Parathyroid adenoma (tissue), 2 donors: ENCODE results near the gene ENDOD1.

ENCODE experiments used
- H2AFZ ChIP-seq: fragments of 300-600 bp; sonication (generic); one replicate; pipeline ENCODE4 v1.7.0; 2017; ENCODE audit warnings: antibody characterized with exemption, mild to moderate bottlenecking
- H3K27ac ChIP-seq: fragments of 300-600 bp; sonication (generic); one replicate; pipeline ENCODE4 v1.7.0; 2017
- H3K27me3 ChIP-seq: fragments of 300-600 bp; sonication (generic); one replicate; pipeline ENCODE4 v1.7.0; 2017; ENCODE audit warnings: low read length; ENCODE audit not compliant: control insufficient read depth, insufficient read depth
- H3K36me3 ChIP-seq: fragments of 300-600 bp; sonication (generic); one replicate; pipeline ENCODE4 v1.7.0; 2017; ENCODE audit warnings: low read length; ENCODE audit not compliant: control insufficient read depth, insufficient read depth
- H3K4me1 ChIP-seq: fragments of 300-600 bp; sonication (generic); one replicate; pipeline ENCODE4 v1.7.0; 2017; ENCODE audit warnings: control low read depth
- H3K4me2 ChIP-seq: fragments of 300-600 bp; sonication (generic); one replicate; pipeline ENCODE4 v1.7.0; 2017; ENCODE audit warnings: low read length
- H3K4me3 ChIP-seq: fragments of 300-600 bp; sonication (generic); one replicate; pipeline ENCODE4 v1.7.0; 2017; ENCODE audit warnings: low read depth, low read length
- H3K79me2 ChIP-seq: fragments of 300-600 bp; sonication (generic); one replicate; pipeline ENCODE4 v1.7.0; 2017; ENCODE audit warnings: control low read depth
- H3K9ac ChIP-seq: fragments of 300-600 bp; sonication (generic); one replicate; pipeline ENCODE4 v1.7.0; 2017; ENCODE audit warnings: mild to moderate bottlenecking
- H3K9me3 ChIP-seq: fragments of 300-600 bp; sonication (generic); one replicate; pipeline ENCODE4 v1.7.0; 2017; ENCODE audit warnings: low read length; ENCODE audit not compliant: control insufficient read depth
- TF ChIP-seq, protein P1 (sequence below): fragments of 300-600 bp; sonication (generic); IDR thresholded peaks from one replicate; pipeline ENCODE4 v1.7.0; 2017; ENCODE audit warnings: antibody characterized with exemption, mild to moderate bottlenecking
- donor health status: primary hyperparathyroidism.

ENDOD1 gene

DNA sequence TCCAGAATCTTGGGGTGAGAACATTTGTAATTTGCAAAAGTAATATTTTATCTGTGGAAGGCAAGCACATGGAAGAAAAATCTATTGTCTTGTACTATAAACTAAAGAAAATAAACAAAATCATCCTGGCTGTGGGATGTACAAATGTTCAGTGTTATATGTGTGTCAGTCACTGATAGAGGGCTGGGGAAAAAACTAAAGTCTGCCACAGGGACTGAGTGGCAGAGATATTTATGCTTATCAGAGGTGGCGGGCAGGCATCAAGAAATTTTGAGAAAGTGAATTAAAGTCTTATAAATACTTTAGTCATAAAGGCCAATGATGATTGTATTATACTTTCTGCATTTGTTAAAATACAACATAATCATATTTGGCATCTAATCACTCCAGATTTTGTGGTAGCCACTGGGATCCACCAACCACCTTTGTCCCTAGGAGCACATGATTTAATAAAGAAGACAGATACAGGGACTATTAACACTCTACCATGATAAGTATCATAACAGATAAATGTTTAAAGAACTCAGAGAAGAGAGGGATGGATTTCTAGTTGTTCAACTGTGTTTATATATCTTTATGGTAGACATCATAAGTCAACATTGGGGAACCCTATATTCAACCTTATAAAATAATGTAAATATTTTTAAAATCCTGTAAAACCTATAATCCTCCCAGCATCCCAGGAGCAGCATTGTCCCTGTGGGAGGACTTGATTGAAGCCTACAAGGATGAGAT, 2.6 kb upstream of the ENDOD1 start:
- Histone ChIP-seq H2AFZ (no peak overlapping the region), H3K4me2 (no peak overlapping the region), H3K27me3 (no peaks in the 10 kb centered on the region), H3K9ac (no peak overlapping the region), H3K79me2 (no peaks in the 10 kb centered on the region), H3K36me3 (no peaks in the 10 kb centered on the region), H3K27ac (no peak overlapping the region), H3K4me1 (peaks cover 4% of the 10 kb centered on the region), H3K9me3 (no peaks in the 10 kb centered on the region), H3K4me3 (no peak overlapping the region)
- TF ChIP-seq, protein P1, sequence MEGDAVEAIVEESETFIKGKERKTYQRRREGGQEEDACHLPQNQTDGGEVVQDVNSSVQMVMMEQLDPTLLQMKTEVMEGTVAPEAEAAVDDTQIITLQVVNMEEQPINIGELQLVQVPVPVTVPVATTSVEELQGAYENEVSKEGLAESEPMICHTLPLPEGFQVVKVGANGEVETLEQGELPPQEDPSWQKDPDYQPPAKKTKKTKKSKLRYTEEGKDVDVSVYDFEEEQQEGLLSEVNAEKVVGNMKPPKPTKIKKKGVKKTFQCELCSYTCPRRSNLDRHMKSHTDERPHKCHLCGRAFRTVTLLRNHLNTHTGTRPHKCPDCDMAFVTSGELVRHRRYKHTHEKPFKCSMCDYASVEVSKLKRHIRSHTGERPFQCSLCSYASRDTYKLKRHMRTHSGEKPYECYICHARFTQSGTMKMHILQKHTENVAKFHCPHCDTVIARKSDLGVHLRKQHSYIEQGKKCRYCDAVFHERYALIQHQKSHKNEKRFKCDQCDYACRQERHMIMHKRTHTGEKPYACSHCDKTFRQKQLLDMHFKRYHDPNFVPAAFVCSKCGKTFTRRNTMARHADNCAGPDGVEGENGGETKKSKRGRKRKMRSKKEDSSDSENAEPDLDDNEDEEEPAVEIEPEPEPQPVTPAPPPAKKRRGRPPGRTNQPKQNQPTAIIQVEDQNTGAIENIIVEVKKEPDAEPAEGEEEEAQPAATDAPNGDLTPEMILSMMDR: no peak

DNA sequence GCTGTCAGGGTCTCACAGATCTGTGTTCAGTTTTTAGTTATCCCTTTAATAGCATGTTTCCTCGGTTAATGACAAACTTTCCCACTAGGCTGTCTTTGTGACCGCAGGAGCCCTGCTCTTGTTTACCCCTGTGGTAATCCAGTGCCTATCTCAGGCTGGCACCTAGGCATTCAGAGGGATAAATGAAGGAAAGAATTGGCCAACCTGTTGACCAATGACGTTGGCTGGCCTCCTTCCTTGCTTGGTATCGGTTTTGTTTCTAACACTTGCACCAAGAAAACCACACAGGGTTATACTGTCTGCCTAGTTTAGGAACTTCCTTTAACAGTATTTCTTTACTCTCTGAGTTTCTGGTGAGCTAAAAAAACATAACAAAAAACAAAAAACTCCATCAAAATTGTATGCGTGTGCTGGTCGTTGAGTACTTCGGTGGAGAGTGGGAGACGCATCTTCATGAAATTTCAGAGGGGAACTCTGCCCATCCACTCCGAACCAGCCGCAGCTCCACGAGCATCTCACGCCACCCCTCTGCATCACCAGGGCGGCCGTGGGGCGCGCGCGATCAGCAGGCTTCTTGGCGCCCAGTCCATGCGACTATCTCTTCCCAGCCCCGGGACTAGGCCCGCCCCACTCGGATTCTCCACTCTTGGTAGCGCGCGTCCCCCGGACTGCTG, 563 bp upstream of the ENDOD1 start:
- no peaks in the 10 kb centered on the region for H3K36me3 ChIP-seq
- H3K9me3 ChIP-seq: no peaks in the 10 kb centered on the region
- H3K9ac ChIP-seq: no peak overlapping the region
- TF ChIP-seq, protein P1: no peak
- peak overlapping the region; percentile 61 for H3K4me2 ChIP-seq
- peak overlapping the region; percentile 53 for H3K4me3 ChIP-seq
- H3K27me3 ChIP-seq: no peaks in the 10 kb centered on the region
- H3K4me1 ChIP-seq: peaks cover 8% of the 10 kb centered on the region
- no peaks in the 10 kb centered on the region for H3K79me2 ChIP-seq
- peak overlapping the region; percentile 90 for H2AFZ ChIP-seq
- H3K27ac ChIP-seq: peak overlapping the region; percentile 76

DNA sequence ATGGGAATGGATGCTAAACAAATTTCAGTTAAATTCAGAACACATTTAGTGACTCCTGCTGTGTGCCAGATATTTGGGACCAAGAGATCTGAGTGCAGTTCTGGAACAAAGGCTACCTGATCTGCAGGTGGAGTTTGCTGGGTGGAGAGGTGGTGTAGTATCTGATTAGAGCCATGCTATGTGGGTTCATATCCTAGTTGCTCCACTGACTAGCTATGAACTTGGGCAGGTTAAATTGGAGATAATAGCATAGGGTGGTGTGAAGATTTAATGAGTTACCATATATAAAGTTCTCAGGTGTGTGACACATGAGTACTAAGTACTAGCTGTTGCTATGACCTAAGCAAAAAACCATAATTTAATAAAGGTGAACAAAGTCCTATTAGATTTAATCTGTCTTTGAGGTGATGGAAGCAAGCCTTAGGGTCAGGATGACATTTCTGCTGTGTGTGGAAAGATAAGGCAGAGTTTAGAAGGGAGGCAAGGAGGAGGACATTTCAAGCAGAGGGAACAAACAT, 2.1 kb downstream of the ENDOD1 start:
- Histone ChIP-seq H3K4me3 (no peak overlapping the region), H2AFZ (no peak overlapping the region), H3K36me3 (no peaks in the 10 kb centered on the region), H3K9ac (no peak overlapping the region), H3K9me3 (no peaks in the 10 kb centered on the region), H3K4me1 (peaks cover 8% of the 10 kb centered on the region), H3K79me2 (no peaks in the 10 kb centered on the region), H3K27me3 (no peaks in the 10 kb centered on the region), H3K4me2 (no peak overlapping the region), H3K27ac (no peak overlapping the region)
- TF ChIP-seq, protein P1: no peak

DNA sequence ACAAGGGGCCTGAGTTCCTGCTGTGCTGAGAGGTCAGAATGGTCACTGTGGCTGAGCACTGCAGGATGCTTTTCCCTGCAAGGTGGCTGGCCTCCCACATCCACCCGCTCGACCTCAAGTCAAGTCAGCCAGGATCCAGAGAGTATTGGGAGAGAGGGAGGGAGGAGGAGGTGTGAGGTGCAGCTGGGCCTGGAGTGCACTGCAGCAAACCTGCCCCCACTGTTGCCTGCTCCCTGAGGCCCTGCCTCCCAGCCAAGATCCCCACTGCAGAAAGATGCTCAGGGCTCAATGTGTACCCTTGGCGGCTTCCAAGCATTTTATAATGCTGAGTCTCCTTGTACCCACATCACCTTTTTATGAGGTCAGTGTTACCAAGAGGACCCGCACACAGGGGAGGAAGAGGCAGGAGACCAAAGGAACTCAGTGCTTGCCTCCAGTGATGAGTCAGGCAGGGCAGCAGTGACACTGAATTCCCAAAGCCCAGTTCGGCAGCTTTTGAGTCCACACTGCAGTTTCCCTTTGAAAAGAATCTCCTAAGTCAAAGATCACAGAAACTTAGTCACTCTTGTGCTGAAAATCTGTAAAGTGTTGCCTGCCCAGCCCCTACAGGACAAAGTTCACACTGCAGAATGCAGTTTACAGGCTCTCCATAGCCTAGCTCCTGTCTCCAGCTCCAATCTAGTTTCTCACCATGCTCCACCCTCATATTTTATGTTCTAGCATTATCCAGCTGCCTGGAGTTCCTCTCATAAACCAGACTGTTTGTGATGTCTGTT, 3.1 kb downstream of the ENDOD1 start:
- Histone ChIP-seq H3K9ac (no peak overlapping the region), H3K27ac (no peak overlapping the region), H3K4me2 (no peak overlapping the region), H3K27me3 (no peaks in the 10 kb centered on the region), H3K36me3 (no peaks in the 10 kb centered on the region), H3K4me3 (no peak overlapping the region), H3K79me2 (peaks cover 4% of the 10 kb centered on the region), H3K4me1 (peaks cover 8% of the 10 kb centered on the region), H3K9me3 (no peaks in the 10 kb centered on the region), H2AFZ (no peak overlapping the region)
- TF ChIP-seq, protein P1: no peak
